Measurements from ENCODE around the gene EPB41L4A. TPM values are rescaled to one million over a fixed set of nuclear protein-coding genes. Genes with fewer than 3 reads are reported as not detected.

EPB41L4A gene
- total and polyA plus RNA-seq, 12 donors = 6.2 to 28.4 (median 17.5) TPM

GRCh38 chr5:112355058-112355685 is 63.9 kb downstream of the EPB41L4A start:
- Histone ChIP-seq H3K4me1 (peaks cover 0 to 33% (median 18%) of the 10 kb centered on the region in 9 donors), H3K27ac (peak overlapping the region in 2 of 10 donors; percentile 16 to 22), H3K27me3 (no peaks in the 10 kb centered on the region), H3K36me3 (no peaks in the 10 kb centered on the region), H3K9me3 (no peaks in the 10 kb centered on the region), H3K4me3 (no peak overlapping the region)
- DNase-seq (no peak), ATAC-seq (no peak)
- TF ChIP-seq, protein P1, sequence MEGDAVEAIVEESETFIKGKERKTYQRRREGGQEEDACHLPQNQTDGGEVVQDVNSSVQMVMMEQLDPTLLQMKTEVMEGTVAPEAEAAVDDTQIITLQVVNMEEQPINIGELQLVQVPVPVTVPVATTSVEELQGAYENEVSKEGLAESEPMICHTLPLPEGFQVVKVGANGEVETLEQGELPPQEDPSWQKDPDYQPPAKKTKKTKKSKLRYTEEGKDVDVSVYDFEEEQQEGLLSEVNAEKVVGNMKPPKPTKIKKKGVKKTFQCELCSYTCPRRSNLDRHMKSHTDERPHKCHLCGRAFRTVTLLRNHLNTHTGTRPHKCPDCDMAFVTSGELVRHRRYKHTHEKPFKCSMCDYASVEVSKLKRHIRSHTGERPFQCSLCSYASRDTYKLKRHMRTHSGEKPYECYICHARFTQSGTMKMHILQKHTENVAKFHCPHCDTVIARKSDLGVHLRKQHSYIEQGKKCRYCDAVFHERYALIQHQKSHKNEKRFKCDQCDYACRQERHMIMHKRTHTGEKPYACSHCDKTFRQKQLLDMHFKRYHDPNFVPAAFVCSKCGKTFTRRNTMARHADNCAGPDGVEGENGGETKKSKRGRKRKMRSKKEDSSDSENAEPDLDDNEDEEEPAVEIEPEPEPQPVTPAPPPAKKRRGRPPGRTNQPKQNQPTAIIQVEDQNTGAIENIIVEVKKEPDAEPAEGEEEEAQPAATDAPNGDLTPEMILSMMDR (IDR thresholded peaks at IDR 0.05) = no peak
- intact Hi-C loops (cut with DNase I) = no loop called here
- 77 to 79% methylated on average over 5 of the region's 5 CpGs for WGBS, 2 donors

- 62 to 69% methylated on average over 3 of the region's 3 CpGs for WGBS, 2 donors
- intact Hi-C loops (cut with DNase I) = no loop called here
- Histone ChIP-seq H3K27me3 (no peaks in the 10 kb centered on the region), H3K4me3 (no peak overlapping the region), H3K9me3 (no peaks in the 10 kb centered on the region), H3K27ac (no peak overlapping the region), H3K36me3 (no peaks in the 10 kb centered on the region), H3K4me1 (peaks cover 0 to 48% (median 24%) of the 10 kb centered on the region in 9 donors)
- ATAC-seq (peak in 1 of 8 donors; percentile 13), DNase-seq (no peak)
- TF ChIP-seq, protein P1 (IDR thresholded peaks at IDR 0.05) = no peak
Measured at GRCh38 chr5:112353678-112354077, 65.4 kb downstream of the EPB41L4A start.

GRCh38 chr5:112351225-112351624 is 67.9 kb downstream of the EPB41L4A start:
- Histone ChIP-seq H3K4me1 (peaks cover 0 to 48% (median 24%) of the 10 kb centered on the region in 9 donors), H3K36me3 (no peaks in the 10 kb centered on the region), H3K27ac (peak overlapping the region in 6 of 10 donors; percentile 0 to 57 (median 24)), H3K27me3 (no peaks in the 10 kb centered on the region), H3K9me3 (no peaks in the 10 kb centered on the region), H3K4me3 (no peak overlapping the region)
- intact Hi-C loops (cut with DNase I) = no loop called here
- DNase-seq = no peak
- 47 to 64% methylated on average over 3 of the region's 3 CpGs for WGBS, 2 donors
- peak in 2 of 8 donors; percentile 28 to 32 for ATAC-seq
- TF ChIP-seq, protein P1 (IDR thresholded peaks at IDR 0.05) = no peak

GRCh38 chr5:112350626-112351025 is 68.5 kb downstream of the EPB41L4A start:
- ATAC-seq (no peak), DNase-seq (no peak)
- Histone ChIP-seq H3K9me3 (no peaks in the 10 kb centered on the region), H3K27me3 (no peaks in the 10 kb centered on the region), H3K36me3 (no peaks in the 10 kb centered on the region), H3K27ac (peak overlapping the region in 2 of 10 donors; percentile 25 to 57), H3K4me3 (no peak overlapping the region), H3K4me1 (peaks cover 0 to 43% (median 24%) of the 10 kb centered on the region in 9 donors)
- TF ChIP-seq, protein P1 (IDR thresholded peaks at IDR 0.05) = no peak
- intact Hi-C loops (cut with DNase I) = no loop called here
- WGBS, 2 donors = 88 to 92% methylated on average over 2 of the region's 2 CpGs

Data from heart right ventricle (tissue), 16 donors.